ENCODE data around the gene MEX3D.

Gene MEX3D

GRCh38 chr19:1528596-1529429, 39.3 kb downstream of the MEX3D start:
- no peak for DNase-seq (ENCODE audit: low read depth)
- TF ChIP-seq CTCF (IDR thresholded peaks at IDR 0.05; ENCODE audit: control insufficient read depth, extremely low read depth, insufficient read depth) = no peak

DNA sequence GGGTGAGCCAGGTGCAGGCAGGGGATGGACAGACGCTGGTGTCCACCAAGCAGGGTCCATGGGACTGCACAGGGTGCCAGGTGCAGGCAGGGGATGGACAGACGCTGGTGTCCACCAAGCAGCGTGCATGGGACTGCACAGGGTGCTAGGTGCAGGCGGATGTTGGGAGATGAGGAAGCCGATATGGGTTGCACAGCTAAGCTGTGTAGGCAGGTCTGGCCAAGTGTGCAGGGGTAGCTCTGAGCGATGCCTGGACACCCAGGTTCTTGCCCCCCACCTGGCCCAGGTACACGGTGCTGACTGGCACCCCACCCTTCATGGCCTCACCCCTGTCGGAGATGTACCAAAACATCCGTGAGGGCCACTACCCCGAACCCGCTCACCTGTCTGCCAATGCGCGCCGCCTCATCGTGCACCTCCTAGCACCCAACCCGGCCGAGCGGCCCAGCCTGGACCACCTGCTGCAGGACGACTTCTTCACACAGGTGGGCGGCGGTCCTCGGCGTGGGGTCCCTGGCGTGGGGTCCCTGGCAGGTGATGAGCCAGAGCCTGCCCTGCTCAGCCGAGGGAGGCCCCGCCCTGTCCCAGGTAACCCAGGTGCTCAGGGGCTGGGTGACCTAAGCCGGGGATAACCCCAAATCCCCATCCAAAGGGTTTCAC, 40.3 kb downstream of the MEX3D start:
- TF ChIP-seq CTCF (IDR thresholded peaks at IDR 0.05; ENCODE audit: control insufficient read depth, extremely low read depth, insufficient read depth) = no peak
- no peak overlapping the region for H3K4me3 ChIP-seq (ENCODE audit: low read depth, low read length)
- no peak for DNase-seq (ENCODE audit: low read depth)

More at GRCh38 chr19:1528596-1529429, 39.3 kb downstream of the MEX3D start:
- no peak overlapping the region for H3K4me3 ChIP-seq (ENCODE audit: low read depth, low read length)

GRCh38 chr19:1526979-1527649, 41.0 kb downstream of the MEX3D start:
- TF ChIP-seq CTCF (IDR thresholded peaks at IDR 0.05; ENCODE audit: control insufficient read depth, extremely low read depth, insufficient read depth) = no peak
- H3K4me3 ChIP-seq (ENCODE audit: low read depth, low read length) = no peak overlapping the region
- DNase-seq (ENCODE audit: low read depth) = no peak

- H3K4me3 ChIP-seq (ENCODE audit: low read depth, low read length) = no peak overlapping the region
- no peak for DNase-seq (ENCODE audit: low read depth)
- TF ChIP-seq CTCF (IDR thresholded peaks at IDR 0.05; ENCODE audit: control insufficient read depth, extremely low read depth, insufficient read depth) = no peak
These were observed 41.9 kb downstream of the MEX3D start for GRCh38 chr19:1526066-1526778.

DNA sequence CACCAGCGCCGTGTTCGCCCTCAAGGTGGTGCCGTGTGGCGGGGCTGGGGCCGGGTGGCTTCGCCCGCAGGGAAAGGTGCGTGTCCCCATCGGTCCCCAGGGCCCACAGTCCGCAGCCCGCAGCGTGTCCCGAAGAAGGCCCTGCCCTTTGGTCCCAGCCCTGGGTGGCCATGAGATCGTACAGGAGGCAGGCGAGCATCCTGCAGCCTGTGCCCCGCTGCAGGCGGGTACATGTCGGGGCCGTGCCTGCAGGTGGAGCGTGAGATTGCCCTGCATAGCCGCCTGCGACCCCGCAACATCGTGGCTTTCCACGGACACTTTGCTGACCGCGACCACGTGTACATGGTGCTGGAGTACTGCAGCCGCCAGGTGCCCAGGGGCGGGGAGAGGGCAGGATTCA, 42.8 kb downstream of the MEX3D start:
- DNase-seq (ENCODE audit: low read depth) = no peak

More for the DNA sequence above, 42.8 kb downstream of the MEX3D start:
- no peak overlapping the region for H3K4me3 ChIP-seq (ENCODE audit: low read depth, low read length)
- TF ChIP-seq CTCF (IDR thresholded peaks at IDR 0.05; ENCODE audit: control insufficient read depth, extremely low read depth, insufficient read depth) = no peak
